HG02884 (cell line): ENCODE results near the gene SVOPL.
A peak's percentile ranks its signal among the peaks of the same experiment; 100 is the strongest.
"Not testable (repeated sequence)": the region's sequence is repeated elsewhere in the genome, so short reads cannot be mapped to it uniquely, and the experiment has no call there.

ENCODE experiments used
- ATAC-seq: cut with Tn5 transposase; IDR thresholded peaks from one replicate; pipeline ENCODE4 v1.9.1; 2021; ENCODE audit warnings: mild to moderate bottlenecking, moderate library complexity; ENCODE audit not compliant: unreplicated experiment

The SVOPL gene

GRCh38 chr7:138700857-138701536 lies at the start of gene SVOPL:
TSS of gene SVOPL (minus strand) at chr7:138701362. CDS start at chr7:138679045, 22,317 bp downstream.
- ATAC-seq = no peak

GRCh38 chr7:138750473-138750872 lies 49.3 kb upstream of the SVOPL start:
- ATAC-seq = no peak

DNA sequence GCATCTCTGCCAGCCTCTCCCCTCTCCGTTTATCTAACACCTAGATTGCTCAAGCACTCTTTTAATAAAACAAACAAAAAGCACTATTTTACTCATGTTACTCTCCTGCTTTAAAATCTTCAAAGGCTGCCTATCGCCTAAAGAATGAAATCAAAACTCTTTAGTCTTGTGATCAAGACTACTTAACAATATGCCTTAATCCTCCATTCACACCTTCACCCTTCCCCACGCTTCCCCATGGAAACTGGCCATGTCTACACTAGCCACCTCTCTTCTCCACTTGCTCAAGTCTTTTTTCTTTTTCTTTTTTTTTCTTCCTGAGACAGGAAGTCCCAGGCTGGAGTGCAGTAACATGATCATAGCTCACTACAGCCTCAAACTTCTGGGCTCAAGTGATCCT lies 48.8 kb upstream of the SVOPL start:
- no peak for ATAC-seq

GRCh38 chr7:138748666-138749065 lies 47.5 kb upstream of the SVOPL start:
- no peak for ATAC-seq

DNA sequence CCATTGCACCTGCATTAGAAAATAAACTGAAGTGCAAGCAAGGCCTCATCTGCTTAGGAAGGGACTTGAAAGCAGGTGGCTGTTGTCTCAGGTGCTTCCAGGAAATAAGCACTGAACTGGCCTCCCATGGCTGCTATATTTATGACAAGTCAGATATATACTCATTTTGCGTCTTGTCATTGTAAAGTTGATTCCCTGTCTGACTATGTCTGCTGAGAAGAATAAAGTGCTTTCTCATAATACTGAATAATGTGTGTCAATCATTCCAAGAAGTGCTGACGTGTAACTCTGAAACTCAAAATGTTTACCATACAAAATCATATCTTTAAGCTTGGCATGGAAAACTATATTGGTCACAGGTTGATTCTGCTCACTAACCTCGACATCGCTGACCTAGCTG lies 44.9 kb upstream of the SVOPL start:
- ATAC-seq = no peak

DNA sequence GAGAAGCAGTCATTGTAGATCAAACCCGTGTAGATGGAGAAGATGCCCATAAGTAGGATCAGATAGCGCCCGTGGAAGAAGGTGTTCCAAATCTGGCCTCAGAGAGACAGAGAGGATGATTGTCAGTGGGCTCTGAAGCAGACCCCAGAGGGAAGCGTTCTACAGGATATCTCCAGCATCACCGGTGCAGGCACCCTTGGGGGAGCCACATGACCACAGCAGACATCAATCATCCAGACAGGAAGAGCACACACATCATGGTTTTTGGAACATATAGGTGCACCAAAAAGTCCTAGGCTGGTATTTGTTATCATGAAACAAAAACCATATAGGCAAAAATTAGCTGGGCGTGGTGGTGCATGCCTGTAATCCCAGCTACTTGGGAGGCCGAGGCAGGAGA lies 44.0 kb upstream of the SVOPL start:
- no peak for ATAC-seq

GRCh38 chr7:138741453-138741735 lies 40.2 kb upstream of the SVOPL start:
- no peak for ATAC-seq

DNA sequence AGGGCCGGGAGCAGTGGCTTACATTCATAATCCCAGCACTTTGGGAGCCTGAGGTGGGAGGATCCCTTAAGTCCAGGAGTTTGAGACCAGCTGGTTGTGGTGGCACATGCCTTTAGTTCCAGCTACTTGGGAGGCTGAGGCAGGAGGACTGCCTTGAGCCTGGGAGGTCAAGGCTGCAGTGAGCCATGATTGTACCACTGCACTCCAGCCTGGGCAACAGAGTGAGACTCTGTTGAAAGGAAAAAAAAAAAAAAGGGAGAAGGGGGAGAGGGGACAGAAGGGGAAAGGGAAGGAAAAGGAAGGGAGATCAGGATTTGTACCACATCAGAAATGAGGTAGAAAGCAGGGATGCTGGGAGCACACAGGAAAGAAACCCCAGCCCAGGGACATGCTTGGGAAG lies 38.7 kb upstream of the SVOPL start:
- no peak for ATAC-seq

DNA sequence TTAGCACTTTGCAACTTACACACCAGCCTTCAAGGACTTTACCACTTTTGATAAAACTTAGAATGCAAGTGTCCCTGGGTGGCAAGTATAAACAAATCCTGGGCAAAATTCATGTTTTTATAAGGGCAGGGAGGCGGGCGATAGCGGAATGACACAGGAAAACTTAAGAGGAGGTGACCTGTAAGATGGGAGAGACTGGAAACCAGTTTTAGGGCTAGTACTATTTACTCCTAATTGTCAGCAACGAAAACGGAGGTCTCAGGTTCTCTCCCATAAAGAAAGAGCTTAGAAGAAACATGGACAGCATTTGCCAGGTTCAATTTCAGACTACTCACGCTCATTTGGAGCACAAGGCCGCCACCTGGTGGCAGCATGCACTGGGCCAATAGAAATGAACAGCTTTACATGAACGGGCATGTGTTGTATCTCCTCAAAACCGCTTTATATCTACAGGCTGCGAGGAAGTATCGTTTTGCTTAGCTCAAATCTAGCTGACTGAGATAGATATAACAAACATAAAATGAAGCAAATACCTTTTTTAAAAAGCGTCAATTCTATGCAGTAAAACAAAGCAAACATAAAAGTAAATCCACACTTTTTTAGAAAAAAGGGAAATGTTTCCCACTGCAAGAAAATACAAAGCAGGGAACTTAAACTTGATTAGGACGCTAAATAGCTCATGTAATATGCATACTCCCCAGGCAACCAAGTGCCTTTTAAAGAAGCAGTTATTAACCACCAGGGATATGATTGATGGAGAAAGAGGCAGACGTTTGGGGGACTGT lies 37.6 kb upstream of the SVOPL start:
- peak; percentile 93 for ATAC-seq

DNA sequence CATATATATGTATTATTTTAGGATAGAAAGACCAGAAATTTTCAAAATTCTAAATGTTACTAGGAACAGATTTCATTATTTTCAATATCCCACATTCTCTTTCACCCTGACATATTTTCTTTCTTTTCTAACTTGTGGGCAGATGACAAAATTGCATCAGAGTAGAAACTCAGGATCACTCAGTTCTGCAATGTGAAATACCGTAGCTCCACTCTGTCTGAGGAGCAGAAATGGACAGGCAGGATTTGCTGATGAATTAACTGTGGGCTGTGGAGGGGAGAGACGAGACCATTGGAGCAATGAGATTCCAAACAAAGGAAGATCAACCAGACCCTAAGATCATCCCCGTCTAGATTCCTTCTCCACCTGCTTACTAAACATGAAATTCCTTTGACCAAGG lies 37.0 kb upstream of the SVOPL start:
- no peak for ATAC-seq

DNA sequence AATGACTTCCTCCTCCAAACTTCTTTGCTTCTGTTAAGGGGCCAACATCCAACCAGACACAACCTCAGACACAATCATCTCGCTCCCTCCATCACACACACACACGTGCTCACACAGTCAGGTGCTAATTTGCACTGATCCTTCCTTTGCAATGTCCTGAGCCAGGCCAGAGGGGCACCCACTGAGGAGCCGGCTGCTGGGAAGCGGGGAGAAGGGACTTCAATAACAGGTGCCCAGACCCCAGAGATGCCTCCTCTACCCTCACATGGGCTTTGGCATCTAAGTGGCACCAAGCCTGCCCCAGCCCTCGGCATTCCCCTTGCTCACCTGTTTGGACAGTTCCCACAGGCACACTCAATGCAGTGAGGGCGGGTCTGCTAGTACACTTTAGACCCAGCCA lies 34.2 kb upstream of the SVOPL start:
- no peak for ATAC-seq

DNA sequence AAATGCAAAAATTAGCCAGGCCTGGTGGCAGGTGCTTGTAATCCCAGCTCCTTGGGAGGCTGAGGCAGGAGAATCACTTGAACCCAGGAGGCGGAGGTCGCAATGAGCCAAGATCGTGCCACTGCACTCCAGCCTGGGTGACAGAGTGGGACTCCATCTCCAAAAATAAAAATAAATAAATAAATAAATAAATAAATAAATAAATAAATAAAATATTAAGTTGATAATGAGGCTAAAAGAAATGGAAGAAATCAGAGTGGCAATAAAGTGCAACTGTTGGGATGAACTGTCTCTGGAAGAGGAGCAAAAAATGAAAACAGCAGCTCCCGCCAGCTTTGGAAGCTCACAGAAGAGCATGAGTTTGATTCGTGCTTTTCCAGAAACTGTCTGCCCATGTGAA lies 30.6 kb upstream of the SVOPL start:
- not testable (repeated sequence) for ATAC-seq

- ATAC-seq = no peak
Measured at GRCh38 chr7:138729444-138729843, 28.3 kb upstream of the SVOPL start.

GRCh38 chr7:138727336-138728099 lies 26.4 kb upstream of the SVOPL start:
- no peak for ATAC-seq

DNA sequence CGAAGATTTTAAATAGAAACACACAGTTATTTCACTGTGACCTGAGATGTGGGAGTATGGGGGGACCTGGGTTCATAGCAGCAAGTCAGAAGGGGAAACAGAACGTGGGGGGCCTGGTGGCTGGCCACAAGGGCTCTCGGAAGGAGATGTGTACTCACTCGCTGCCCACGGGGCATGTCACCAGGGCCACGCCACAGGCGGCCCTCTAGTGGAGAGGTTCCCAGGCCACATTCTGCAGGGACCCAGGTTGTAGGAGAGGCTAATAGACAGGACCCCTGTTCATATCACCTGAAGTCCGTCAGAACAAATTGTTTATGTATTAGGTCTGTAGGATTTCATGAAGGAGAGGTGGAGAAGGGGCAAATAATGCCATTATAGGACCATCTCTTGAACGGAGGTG lies 25.1 kb upstream of the SVOPL start:
- ATAC-seq = no peak

GRCh38 chr7:138720286-138720685 lies 19.1 kb upstream of the SVOPL start:
- no peak for ATAC-seq

DNA sequence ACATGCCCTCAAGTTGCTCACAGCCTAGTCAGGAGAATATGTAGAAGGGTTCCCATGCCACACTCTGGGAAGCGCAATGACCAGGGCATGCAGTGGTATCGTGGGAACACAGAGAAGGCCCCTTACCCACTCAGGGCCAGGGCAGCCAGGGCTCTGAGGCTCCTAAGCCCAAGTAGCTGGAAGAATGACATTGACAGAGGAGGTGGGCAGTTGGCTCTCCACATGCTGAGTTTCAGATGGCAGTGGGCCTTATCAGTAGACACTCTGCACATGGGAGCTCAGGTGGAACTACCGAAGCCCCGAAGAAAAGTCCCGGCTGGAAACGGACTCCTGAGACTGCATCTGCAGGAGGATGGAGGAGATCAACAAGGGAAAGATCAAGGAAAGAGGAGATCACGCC lies 15.7 kb upstream of the SVOPL start:
- no peak for ATAC-seq

GRCh38 chr7:138713191-138713590 lies 12.0 kb upstream of the SVOPL start:
- no peak for ATAC-seq

DNA sequence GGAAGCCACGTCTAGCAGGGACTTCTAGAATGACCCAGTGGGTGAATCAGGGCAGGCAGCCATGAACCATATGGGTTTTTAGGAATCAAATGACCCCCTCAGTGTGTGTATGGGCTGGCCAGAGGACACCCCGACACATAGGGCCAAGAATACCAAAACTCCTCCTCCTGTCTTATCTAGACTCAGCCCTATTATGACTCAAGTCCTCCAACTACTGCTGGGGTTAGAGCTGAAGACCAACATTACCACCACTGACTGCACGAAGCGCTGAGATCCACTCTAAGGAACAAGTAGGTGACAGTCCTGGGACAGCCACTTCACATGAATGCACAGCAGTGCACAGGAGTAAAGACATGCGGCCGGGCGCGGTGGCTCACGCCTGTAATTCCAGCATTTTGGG lies 11.5 kb upstream of the SVOPL start:
- no peak for ATAC-seq

DNA sequence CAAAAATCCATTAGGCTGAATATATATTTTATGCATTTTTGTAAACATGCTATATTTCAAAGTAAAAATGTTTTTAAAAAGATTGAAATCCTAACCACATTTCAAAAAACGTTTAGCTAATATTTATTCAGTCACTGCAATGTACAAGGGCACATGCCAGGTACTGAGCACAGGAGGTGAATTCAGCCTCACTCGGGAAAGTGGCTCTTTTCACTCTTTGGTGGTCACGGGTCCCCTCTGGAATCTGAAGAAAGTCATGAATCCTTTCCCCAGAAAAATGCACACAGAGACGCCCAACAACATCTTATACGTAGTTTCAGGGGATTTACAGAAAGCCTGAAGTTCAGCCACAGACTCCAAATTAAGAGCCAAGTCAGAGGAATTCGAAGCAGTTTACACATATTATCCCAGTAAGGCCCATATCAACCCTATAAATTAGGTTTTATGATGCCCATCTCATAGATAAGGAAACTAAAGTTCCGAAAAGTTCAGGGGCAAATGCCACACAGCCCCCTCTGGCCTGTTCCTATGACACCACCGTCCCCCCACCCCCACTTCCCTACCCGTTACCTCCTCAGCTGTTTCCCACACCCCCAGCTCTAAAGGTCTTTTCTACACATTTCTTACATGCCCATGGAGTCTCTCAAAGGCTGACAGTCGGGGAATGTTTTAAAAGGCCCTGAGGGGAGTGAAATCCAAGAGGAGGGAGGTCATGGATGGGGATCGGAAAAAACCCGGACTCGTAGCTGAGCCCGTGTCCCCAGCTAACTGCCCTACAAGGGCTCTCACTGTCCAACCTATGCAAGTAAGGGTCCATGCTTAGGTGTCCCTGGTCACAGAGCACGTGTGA lies 9.6 kb upstream of the SVOPL start:
- no peak for ATAC-seq

DNA sequence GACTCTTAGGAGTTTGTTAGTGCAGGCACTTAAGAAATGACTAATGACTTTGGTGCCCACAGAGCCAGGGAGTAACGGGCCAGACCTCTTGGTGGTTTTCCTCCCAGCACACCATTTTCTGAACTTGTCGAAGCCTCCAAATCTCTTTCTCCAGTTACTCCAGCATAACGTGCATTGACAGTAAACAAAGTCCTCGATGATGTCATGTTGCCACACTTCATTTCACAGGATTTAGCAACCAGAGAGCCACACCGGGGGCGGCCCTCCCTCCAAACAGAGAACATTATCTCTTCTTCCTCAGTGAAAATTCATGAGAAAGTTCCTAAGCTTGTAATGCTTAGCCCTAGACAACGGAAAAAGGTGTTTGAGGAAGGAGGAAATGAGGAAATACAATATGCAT lies 4.0 kb upstream of the SVOPL start:
- ATAC-seq = no peak
